Stimulated activated CD4-positive, alpha-beta T cell treated with anti-CD3 and anti-CD28 coated beads, Interleukin-12 subunit alpha, Interleukin-12 subunit beta, amount 100 ng/mL, for 24 hours (primary cell): ENCODE results near the gene COQ8A.

Experiments
- DNase-seq, 2 experiments: peaks; one replicate each; pipeline ENCODE4 v3.0.0-alpha.2; 2020; ENCODE audit warnings: low read depth in 2 of 2

COQ8A gene

DNA sequence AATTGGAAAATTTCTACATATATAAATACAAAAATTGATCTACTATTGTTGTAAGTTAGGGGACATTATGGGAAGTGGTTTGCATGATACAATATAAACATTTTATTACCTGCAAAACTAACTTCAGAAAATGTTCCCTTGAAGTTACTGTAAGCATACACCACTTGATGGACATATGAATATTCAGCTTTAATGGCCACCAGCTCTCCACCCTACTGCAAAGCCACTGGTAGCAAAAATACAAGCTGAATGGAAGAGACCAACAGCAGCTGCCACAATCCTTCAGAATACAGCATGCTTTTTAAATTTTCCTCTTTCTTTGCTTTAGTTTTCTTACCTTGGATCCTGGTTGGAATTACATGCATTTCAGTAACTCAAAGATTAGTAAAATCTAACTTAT lies 69.8 kb downstream of the COQ8A start:
- no peak for DNase-seq

DNA sequence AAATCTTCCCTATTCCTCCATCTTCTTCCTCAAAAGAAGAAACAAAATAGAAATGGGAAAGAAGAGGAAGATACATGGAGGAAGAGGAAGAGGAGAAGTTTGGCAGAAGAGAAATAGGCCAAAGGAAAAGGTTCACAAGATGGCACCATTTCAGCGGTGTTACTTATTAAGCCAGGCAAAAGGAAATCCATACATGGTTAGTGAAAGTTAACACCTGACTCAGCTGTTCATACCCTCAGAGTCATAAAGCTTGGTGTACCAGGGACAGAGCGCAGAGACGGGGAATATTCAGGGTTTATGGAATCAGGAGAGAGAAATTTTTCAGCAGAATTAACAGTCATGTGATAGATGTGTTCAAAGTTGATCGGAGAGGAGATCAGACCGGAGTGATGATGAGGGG lies 70.6 kb downstream of the COQ8A start:
- DNase-seq, result no peak

DNA sequence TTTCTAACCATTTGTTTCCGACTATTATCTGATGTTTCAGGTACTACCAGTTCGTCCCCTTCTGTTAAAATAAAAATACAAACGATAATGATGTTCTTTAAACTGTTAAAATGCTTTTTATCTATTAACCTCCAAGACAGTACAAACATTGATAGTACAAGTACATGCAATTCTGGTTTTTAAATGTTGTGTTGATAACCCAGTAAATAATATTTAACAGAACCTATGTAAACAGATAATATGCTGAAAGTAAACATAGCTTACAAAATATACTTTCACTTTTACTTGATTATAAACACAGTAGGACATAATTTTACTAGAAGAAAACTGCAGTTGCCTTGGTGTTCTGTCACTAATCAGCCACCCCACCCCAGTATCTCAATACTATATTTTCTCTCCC lies 76.9 kb downstream of the COQ8A start:
- DNase-seq, result no peak

DNA sequence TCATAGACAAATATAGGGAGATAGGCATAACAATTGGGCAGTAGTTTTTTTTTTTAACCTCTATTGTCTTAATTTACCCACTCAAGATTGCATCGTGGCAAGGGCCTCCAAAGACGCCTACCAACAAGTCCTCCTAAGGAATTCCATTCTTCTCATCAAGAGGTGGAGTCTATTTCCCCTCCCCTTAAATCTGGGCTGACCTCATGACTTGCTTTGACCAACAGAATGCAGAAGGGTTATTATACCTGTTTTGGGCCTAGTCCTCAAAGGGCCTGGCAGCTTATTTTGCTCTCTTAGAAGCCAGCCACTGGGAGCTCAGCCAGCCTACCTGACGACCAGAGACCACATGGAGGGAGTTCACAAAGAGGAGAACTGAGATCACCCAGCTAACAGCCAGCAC lies 92.3 kb downstream of the COQ8A start:
- DNase-seq, result no peak

DNA sequence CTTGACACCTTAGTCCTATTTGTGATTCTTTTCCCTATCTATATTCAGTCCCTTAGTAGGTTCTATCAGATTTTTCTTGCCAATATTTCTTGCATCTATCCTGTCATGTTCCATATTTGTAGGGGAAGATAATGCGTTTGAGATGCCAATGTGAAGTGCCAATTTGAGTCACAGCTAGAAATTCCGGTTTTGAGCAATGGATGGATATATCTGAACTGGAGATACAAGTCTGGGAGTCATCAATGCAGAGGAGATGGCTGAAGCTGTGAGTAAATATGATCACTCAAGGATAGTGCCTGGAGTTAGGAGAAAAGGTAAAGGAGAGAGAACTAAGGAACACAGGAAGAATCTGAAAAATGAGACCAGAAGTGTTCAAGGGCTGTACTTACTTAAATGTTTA lies 93.8 kb downstream of the COQ8A start:
- no peak for DNase-seq

DNA sequence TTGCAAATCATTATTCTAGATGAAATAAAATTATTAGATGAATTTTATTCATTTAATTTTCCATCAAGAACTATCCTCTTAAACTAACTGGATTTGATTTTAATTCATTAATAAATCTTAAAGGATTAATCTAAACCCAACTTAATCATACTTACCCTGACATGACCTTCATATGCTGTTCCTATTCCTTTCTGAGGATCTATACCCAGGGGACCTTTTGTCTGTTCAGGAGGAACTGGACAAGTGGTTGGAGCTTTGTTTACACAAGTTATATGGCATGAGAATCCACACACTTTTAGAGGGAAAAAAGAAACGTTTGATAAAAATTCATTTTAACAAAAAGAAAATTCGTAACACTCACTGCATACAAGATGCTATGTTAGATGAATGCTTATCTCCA lies 95.2 kb downstream of the COQ8A start:
- no peak for DNase-seq

DNA sequence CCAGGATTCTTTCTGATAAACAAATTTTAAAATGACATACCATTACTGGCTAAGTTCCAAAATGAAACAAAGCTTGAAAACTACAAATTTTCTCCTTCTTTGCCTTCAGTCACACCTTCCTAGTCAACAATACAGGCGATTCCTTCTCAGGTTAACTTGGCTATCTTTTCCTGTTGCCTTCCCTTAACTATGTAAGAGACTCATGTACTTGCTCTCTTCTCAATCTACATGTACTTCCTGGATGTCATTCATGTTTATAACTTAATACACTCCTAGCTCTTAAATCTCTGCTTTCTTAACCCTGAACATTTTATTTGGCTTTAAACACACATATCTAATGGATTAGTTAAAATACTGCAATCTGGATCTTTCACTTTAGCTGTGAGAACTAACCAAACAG lies 97.0 kb downstream of the COQ8A start:
- DNase-seq, result no peak
